ENCODE data around the gene PCED1B.
"Not testable (repeated sequence)": the region's sequence is repeated elsewhere in the genome, so short reads cannot be mapped to it uniquely, and the experiment has no call there.

PCED1B gene

DNA sequence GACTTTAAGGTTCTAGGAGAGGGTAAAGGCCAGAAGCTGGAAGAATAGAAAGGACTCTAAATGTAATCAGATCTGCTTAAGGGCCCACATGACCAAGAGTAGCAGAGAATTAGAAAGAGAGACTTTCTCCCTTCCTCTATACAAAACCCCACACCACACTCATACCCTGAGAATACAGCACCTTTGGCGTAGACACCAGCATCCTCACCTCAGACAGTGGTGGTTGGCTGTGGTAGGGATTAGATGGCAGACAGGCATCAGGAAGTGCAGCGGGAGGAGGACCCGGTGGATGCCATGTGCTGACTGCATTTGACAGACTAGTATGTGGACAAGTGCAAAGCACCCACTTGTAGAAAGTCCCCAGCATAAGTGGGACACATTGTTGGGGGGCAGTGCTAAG is 98.6 kb downstream of the PCED1B start:
- DNase-seq: no peak

- DNase-seq: not testable (repeated sequence)
These were observed 102.9 kb downstream of the PCED1B start for GRCh38 chr12:47182164-47182938.

- DNase-seq: no peak
These were observed 104.8 kb downstream of the PCED1B start for GRCh38 chr12:47184229-47184628.

- DNase-seq: no peak
These were observed 105.4 kb downstream of the PCED1B start for GRCh38 chr12:47184813-47185212.

DNA sequence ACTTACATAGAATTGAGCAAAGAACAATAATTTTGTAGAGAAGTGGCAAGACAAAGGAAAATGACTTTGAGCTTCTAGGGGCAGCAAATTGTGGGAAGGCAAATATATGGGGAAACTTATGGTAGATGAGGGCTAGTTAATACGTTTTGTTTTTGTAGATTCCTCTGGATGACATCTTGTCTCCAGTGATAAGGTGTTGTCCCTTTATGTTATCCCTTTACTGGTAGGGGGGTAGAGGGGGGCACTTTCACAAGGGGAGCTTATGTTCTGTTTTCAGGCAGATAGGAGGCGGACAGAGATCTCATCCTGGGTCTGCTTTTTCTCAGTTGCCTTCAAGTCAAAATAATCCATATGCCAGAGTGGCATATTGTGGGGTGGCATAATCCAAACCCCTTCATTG is 106.8 kb downstream of the PCED1B start:
- DNase-seq: no peak

DNA sequence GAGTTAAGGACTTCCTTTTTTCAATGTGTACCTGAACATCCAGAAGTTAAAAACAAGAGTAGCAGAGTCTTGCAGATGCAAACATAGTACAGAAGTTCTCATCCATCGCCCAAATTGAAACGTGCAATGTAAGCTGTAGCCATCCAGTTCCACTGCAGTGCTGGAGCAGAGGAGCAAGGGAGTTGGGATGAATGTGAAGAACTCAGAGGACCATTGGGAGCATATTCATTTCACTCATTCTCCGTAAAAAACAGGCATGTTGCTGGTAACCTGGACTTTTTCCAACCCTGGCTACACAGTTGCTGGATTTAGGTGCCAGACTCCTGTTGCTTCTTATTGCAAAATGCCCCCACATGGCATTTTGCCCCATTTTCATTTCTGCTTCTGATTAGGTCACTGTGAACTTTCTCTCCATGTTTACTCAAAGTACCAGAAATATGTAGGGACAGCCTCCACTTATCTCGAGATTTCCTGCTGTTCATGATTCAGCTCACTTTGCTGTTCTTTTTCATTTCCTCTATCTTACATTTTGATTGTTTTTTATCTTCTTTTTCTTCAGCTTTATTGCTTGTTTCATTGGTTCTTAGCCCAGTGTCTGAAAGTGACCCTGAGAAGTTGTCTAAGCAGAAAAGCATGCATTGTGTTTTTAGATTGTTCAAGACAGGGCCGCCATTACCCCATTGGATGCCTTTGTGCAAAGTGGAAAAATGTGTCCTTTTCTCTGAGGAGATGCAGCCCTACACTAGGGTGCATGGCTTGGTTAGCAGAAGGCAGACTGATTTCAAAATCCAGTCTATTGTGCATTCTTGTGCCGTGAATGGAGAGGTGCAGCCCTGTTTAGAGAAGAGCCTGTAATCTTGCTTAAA is 109.4 kb downstream of the PCED1B start:
- no peak for DNase-seq

- no peak for DNase-seq
These were observed 110.3 kb downstream of the PCED1B start for GRCh38 chr12:47189728-47190127.

DNA sequence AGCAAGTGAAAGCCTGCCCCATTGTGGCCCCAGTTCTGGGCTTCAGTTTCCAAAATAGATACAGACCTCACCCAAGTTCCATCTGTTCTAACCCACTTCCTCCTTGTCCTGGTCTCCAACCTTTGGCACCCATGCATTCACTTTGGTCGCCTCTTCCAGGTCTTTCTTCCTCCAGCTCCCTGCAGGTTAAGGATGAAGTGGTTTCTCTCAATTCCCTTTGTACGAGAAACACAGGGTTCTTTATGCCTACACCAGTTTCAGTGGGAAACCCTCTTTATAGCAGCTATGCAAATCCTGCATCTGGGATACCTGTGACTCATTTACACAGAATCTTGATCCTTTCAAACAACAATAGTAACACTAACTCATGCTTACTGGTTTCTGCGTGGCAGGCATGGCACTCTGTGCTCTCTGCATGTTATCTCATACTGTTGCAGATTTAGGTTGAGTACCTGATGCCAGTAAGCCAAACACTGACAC is 110.9 kb downstream of the PCED1B start:
- DNase-seq: peak; percentile 60

GRCh38 chr12:47190905-47191304 is 111.5 kb downstream of the PCED1B start:
- no peak for DNase-seq

DNA sequence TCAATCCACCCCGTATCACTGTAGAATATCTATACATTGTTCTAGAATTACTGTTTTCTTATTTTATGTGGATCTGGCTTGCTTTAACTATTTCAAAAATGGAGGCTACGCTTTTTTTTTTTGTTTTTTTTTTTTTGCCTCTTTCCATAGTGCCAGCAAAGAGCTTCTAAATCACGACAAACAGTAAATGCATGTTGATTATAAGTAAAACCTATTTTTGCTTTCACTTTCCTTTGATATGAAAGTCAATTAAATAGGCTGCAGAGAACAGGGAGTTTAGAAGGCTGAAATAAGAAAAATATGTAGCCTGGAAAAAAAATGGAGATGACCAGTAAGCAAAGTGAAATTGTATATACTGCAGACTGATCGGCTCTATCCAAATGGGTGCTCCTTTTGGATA is 112.6 kb downstream of the PCED1B start:
- no peak for DNase-seq

DNA sequence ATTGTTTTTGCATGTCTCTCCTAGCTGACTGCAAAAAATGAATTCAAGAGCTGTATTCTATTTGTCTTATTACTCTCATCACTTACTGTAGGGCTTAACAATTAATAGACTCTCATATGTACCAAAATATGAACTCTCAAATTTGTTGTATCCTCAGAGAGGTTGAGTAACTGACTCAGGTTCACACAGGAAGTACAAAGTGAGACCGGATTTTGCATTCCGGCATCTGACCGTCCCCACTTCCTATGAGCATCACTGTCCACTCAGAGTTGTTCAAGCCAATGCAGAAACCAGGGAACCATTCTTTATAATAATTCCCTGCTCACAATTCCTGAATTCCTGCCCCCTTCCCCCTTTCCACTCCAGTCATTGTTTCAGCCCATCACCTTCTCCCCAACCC is 113.6 kb downstream of the PCED1B start:
- no peak for DNase-seq

GRCh38 chr12:47194501-47194900 is 115.1 kb downstream of the PCED1B start:
- DNase-seq: no peak

DNA sequence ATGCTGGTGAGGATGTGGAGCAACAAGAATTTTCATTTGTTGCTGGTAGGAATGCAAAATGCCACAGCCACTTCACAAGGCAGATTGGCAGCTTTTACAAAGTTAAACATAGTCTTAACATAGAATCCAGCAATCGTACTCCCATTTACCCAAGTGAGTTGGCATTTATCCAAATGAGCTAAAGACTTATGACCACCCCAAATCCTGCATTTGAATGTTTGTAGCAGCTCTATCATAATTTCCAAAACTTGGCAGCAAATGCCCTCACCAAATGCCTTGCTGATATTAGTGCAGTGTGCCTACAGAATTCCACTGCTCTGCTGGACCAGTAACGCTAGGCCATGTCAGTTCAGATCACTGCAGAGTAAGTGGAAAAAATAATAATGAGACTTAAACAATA is 121.0 kb downstream of the PCED1B start:
- DNase-seq: no peak

- not testable (repeated sequence) for DNase-seq
These were observed 121.8 kb downstream of the PCED1B start for GRCh38 chr12:47201190-47201589.

- no peak for DNase-seq
These were observed 122.8 kb downstream of the PCED1B start for GRCh38 chr12:47202176-47202575.

DNA sequence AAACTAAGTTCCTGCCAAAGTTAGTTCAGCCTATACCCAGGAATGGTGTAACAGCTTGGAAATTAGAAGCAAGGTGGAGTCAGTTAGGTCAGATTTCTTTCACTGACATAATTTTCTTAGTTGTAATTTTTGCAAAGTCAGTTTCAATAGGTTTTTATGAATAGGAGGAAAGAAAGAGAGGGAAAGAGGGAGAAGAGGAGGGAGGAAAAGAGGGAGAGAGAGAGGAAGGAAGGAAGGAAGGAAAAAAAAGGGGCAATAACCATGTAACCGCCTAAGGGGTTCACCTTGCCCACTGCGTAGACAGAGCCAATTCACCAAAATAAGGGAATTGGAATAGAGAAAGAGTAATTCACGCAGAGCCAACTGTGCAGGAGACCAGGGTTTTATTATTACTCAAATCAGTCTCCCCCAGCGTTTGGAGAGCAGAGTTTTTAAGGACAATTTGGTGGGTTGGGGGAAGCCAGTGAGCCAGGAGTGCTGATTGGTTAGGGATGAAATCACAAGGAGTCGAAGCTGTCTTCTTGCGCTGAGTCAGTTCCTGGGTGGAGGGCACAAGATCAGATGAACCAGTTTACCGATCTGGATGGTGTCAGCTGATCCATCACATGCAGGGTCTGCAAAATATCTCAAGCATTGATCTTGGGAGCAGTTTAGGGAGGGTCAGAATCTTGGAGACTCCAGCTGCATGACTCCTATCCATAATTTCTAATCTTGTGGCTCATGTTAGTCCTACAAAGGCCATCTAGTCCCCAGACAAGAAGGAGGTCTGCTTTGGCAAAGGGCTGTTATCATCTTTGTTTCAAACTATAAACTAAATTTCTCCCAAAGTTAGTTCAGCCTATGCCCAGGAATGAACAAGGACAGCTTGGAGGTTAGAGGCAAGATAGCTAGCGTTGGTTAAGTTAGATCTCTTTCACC is 126.4 kb downstream of the PCED1B start:
- DNase-seq: no peak

- DNase-seq: no peak
These were observed 127.3 kb downstream of the PCED1B start for GRCh38 chr12:47206450-47207339.

- peak; percentile 33 for DNase-seq
These were observed 127.9 kb downstream of the PCED1B start for GRCh38 chr12:47207340-47207717.

- DNase-seq: no peak
These were observed 128.4 kb downstream of the PCED1B start for GRCh38 chr12:47207829-47208248.

DNA sequence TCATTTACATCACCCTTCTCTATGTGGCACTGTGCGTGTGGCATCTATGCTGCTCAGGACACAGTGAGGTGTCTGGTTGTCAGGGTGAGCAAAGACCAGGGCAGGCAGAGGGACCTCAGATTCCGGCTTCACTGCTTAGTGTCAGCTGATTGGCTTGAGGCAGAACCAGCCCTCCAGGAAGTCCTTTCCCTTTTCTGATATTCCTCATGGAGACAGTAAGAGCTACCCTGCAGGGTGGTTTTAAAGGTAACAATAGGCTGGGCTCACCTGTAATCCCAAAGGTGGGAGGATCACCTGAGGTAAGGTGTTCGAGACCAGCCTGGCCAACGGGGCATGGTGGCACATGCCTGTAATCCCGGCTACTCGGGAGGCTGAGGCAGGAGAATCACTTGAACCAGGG is 129.6 kb downstream of the PCED1B start:
- DNase-seq: no peak

DNA sequence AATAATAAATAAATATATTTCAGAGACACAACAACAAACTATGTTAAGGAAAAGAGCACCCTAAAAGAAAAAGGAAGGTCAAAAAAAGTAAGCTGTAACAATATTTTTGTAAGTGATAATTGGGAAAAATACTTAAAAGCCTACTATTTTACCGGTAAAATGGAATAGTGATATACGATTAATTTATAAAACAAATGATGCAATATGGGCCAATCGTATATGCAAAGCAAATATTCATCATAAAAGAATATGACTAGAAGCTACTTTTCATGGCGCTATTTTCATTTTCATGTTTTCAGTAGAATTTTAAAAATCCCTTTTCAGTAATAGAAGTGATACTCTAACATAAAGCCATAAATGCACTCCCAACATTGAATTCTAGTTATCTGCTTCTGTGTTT is 131.4 kb downstream of the PCED1B start:
- no peak for DNase-seq

DNA sequence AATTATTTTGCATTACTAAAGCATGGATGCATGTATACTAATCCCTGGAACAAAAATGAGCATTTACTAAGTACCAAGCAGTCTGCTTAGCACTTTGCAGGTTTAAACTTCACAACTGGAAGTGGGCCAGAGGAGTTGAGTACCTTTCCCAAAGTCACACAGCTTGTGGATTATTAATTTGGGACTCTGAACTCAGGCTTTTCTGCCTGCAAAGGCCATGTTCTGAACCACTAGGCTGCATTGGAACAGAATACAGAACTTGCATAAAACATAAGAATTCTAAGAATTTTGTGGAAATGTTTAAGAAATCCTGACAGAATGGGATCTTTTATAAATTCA is 133.2 kb downstream of the PCED1B start:
- DNase-seq: no peak
